ENCODE measurements around the gene PRPSAP2. TPM values are rescaled to one million over a fixed set of nuclear protein-coding genes. Genes with fewer than 3 reads are reported as not detected.
"Not testable (repeated sequence)": the region's sequence is repeated elsewhere in the genome, so short reads cannot be mapped to it uniquely, and the experiment has no call there.

PRPSAP2 gene
- polyA plus RNA-seq, 4 donors: 54.2 to 66.9 (median 57.3) TPM

GRCh38 chr17:18877104-18877645, 19.2 kb downstream of the PRPSAP2 start:
- no peak for DNase-seq (ENCODE audit: low read depth in 4 of 4, low spot score in 2 of 4)

- no peak for DNase-seq (ENCODE audit: low read depth in 4 of 4, low spot score in 2 of 4)
Observed at GRCh38 chr17:18888766-18889290, 30.9 kb downstream of the PRPSAP2 start.

GRCh38 chr17:18889658-18890057, 31.7 kb downstream of the PRPSAP2 start:
- DNase-seq (ENCODE audit: low read depth in 4 of 4, low spot score in 2 of 4): no peak

- DNase-seq (ENCODE audit: low read depth in 4 of 4, low spot score in 2 of 4): no peak
Observed at GRCh38 chr17:18891541-18891940, 33.6 kb downstream of the PRPSAP2 start.

- DNase-seq (ENCODE audit: low read depth in 4 of 4, low spot score in 2 of 4): no peak
Observed at GRCh38 chr17:18896146-18896545, 38.2 kb downstream of the PRPSAP2 start.

- DNase-seq (ENCODE audit: low read depth in 4 of 4, low spot score in 2 of 4): no peak
Observed at GRCh38 chr17:18896947-18897346, 39.0 kb downstream of the PRPSAP2 start.

- no peak for DNase-seq (ENCODE audit: low read depth in 4 of 4, low spot score in 2 of 4)
Observed at GRCh38 chr17:18904482-18904881, 46.6 kb downstream of the PRPSAP2 start.

GRCh38 chr17:18905226-18905625, 47.3 kb downstream of the PRPSAP2 start:
- no peak for DNase-seq (ENCODE audit: low read depth in 4 of 4, low spot score in 2 of 4)

GRCh38 chr17:18910326-18910725, 52.4 kb downstream of the PRPSAP2 start:
- DNase-seq (ENCODE audit: low read depth in 4 of 4, low spot score in 2 of 4): no peak

GRCh38 chr17:18910881-18911280, 53.0 kb downstream of the PRPSAP2 start:
- DNase-seq (ENCODE audit: low read depth in 4 of 4, low spot score in 2 of 4): no peak

GRCh38 chr17:18916816-18917500, 59.0 kb downstream of the PRPSAP2 start:
- DNase-seq (ENCODE audit: low read depth in 4 of 4, low spot score in 2 of 4): no peak

GRCh38 chr17:18917506-18918032, 59.6 kb downstream of the PRPSAP2 start:
- no peak for DNase-seq (ENCODE audit: low read depth in 4 of 4, low spot score in 2 of 4)

GRCh38 chr17:18919963-18920362, 62.0 kb downstream of the PRPSAP2 start:
- DNase-seq (ENCODE audit: low read depth in 4 of 4, low spot score in 2 of 4): no peak

- DNase-seq (ENCODE audit: low read depth in 4 of 4, low spot score in 2 of 4): no peak
Observed at GRCh38 chr17:18920911-18921441, 63.0 kb downstream of the PRPSAP2 start.

- no peak for DNase-seq (ENCODE audit: low read depth in 4 of 4, low spot score in 2 of 4)
Observed at GRCh38 chr17:18921485-18921884, 63.6 kb downstream of the PRPSAP2 start.

GRCh38 chr17:18921912-18922451, 64.1 kb downstream of the PRPSAP2 start:
- DNase-seq (ENCODE audit: low read depth in 4 of 4, low spot score in 2 of 4): no peak

- DNase-seq (ENCODE audit: low read depth in 4 of 4, low spot score in 2 of 4): not testable (repeated sequence)
Observed at GRCh38 chr17:18922596-18922995, 64.7 kb downstream of the PRPSAP2 start.

- no peak for DNase-seq (ENCODE audit: low read depth in 4 of 4, low spot score in 2 of 4)
Observed at GRCh38 chr17:18925187-18925586, 67.3 kb downstream of the PRPSAP2 start.

- DNase-seq (ENCODE audit: low read depth in 4 of 4, low spot score in 2 of 4): no peak
Observed at GRCh38 chr17:18928628-18929125, 70.7 kb downstream of the PRPSAP2 start.

- DNase-seq (ENCODE audit: low read depth in 4 of 4, low spot score in 2 of 4): no peak
Observed at GRCh38 chr17:18932360-18933055, 74.6 kb downstream of the PRPSAP2 start.
